ENCODE measurements around the gene CTNNA2.

GRCh38 chr2:79530443-79530842 is 17.6 kb downstream of the CTNNA2 start:
- TF ChIP-seq ZFP3 (CRISPR knock-in tag; IDR thresholded peaks at IDR 0.05) (no peak), POU6F1 (CRISPR knock-in tag; IDR thresholded peaks at IDR 0.05; ENCODE audit: borderline replicate concordance, low read depth) (no peak), ZNF8 (CRISPR knock-in tag; IDR thresholded peaks at IDR 0.05) (no peak), ZFP30 (CRISPR knock-in tag; IDR thresholded peaks at IDR 0.05) (no peak), TCF4 (CRISPR knock-in tag; IDR thresholded peaks at IDR 0.05; ENCODE audit: borderline replicate concordance) (no peak), TOX (CRISPR knock-in tag; IDR thresholded peaks at IDR 0.05; ENCODE audit: borderline replicate concordance) (no peak)
